Prostate gland (tissue), 2 donors: ENCODE data around the gene VIPR2. TPM values are rescaled to one million over a fixed set of nuclear protein-coding genes. Genes with fewer than 3 reads are reported as not detected.
"Not testable (repeated sequence)": the region's sequence is repeated elsewhere in the genome, so short reads cannot be mapped to it uniquely, and the experiment has no call there.

Experiments
- DNase-seq: peaks from one replicate; pipeline ENCODE4 v3.0.0-alpha.2; 2019; ENCODE audit warnings: low spot score
- H3K27ac ChIP-seq, 2 donors: fragments of 200-600 bp; sonication (generic); 2 replicates each; pipeline ENCODE4 v1.5.1; 2017 to 2019
- H3K27me3 ChIP-seq: fragments of 200-600 bp; sonication (generic); replicated peaks from 2 replicates; pipeline ENCODE4 v1.5.1; 2019; ENCODE audit not compliant: insufficient read depth
- H3K36me3 ChIP-seq, 2 donors: fragments of 200-600 bp; sonication (generic); 1 replicate in 1 of 2; 2 replicates in 1 of 2; pipeline versions ENCODE4 v1.5.1 to v1.8.1; 2017 to 2019
- H3K4me1 ChIP-seq: fragments of 200-600 bp; sonication (generic); replicated peaks from 2 replicates; pipeline ENCODE4 v1.5.1; 2019
- H3K4me3 ChIP-seq, 2 donors: fragments of 200-600 bp; sonication (generic); 2 replicates each; pipeline ENCODE4 v1.5.1; 2017 to 2019
- H3K9me3 ChIP-seq: fragments of 200-600 bp; sonication (generic); 2 replicates; pipeline ENCODE4 v1.5.1; 2017
- CTCF ChIP-seq, 4 experiments: fragments of 200-600 bp in 2 of 4; fragments of 450-650 bp in 2 of 4; sonication (generic) in 2 of 4; IDR thresholded peaks; 1 replicate in 3 of 4; 2 replicates in 1 of 4; pipeline ENCODE4 v1.5.1; 2016 to 2019; ENCODE audit warnings: antibody characterized with exemption in 4 of 4, mild to moderate bottlenecking in 2 of 4, moderate library complexity in 2 of 4
- POLR2A ChIP-seq: fragments of 450-650 bp; IDR thresholded peaks from one replicate; pipeline ENCODE4 v1.6.1; 2016; ENCODE audit warnings: antibody characterized with exemption, mild to moderate bottlenecking
- POLR2AphosphoS5 ChIP-seq: sonication (generic); formaldehyde crosslinking; IDR thresholded peaks from one replicate; pipeline ENCODE4 v1.6.1; 2017; ENCODE audit warnings: antibody characterized with exemption
- WGBS: methylation state at CpG from one replicate; pipeline ENCODE4 v1.1.5; 2018; 5-methylcytosine and 5-hydroxymethylcytosine counted together
- intact Hi-C: fragments of 100-400 bp; cut with DNase I; formaldehyde crosslinking; loops from one replicate; pipeline ENCODE4 v1.14.2; 2022
- total RNA-seq, 2 donors: library from RNA; depleted of rRNA; stranded (reverse); fragments of >200 nt; gene quantifications; one replicate each; pipeline ENCODE4 v1.1.0, GENCODE V29; 2016

VIPR2 gene
- total RNA-seq, 2 donors from 2014 or later, result 1.0 to 13.5 TPM

- Histone ChIP-seq H3K27me3 (no peaks in the 10 kb centered on the region), H3K9me3 (no peaks in the 10 kb centered on the region), H3K4me1 (no peaks in the 10 kb centered on the region), H3K4me3 (no peak overlapping the region), H3K27ac (no peak overlapping the region), H3K36me3 (no peaks in the 10 kb centered on the region)
- no peak for DNase-seq
- TF ChIP-seq POLR2A, result no peak
- TF ChIP-seq POLR2AphosphoS5, result no peak
- no peak for TF ChIP-seq CTCF (IDR thresholded peaks at IDR 0.05)
- 74% methylated on average over 11 of the region's 11 CpGs for WGBS
- intact Hi-C loops, result no loop called here
Measured at GRCh38 chr7:159191236-159191635, 46.6 kb upstream of the VIPR2 start.

- Histone ChIP-seq H3K36me3 (no peaks in the 10 kb centered on the region), H3K4me3 (no peak overlapping the region), H3K9me3 (no peaks in the 10 kb centered on the region), H3K27ac (no peak overlapping the region), H3K4me1 (no peaks in the 10 kb centered on the region), H3K27me3 (no peaks in the 10 kb centered on the region)
- TF ChIP-seq POLR2A (no peak), CTCF (IDR thresholded peaks at IDR 0.05) (no peak), POLR2AphosphoS5 (no peak)
- intact Hi-C loops, result no loop called here
- DNase-seq, result no peak
Measured at GRCh38 chr7:159188011-159188410, 43.3 kb upstream of the VIPR2 start.

GRCh38 chr7:159179241-159179640, 34.6 kb upstream of the VIPR2 start:
- no peak overlapping the region for H3K27ac ChIP-seq
- H3K4me3 ChIP-seq, result no peak overlapping the region
- H3K36me3 ChIP-seq, result no peaks in the 10 kb centered on the region
- no peaks in the 10 kb centered on the region for H3K27me3 ChIP-seq
- no peak for TF ChIP-seq POLR2AphosphoS5
- TF ChIP-seq POLR2A, result no peak
- TF ChIP-seq CTCF (IDR thresholded peaks at IDR 0.05), result no peak
- no peak for DNase-seq
- no peaks in the 10 kb centered on the region for H3K9me3 ChIP-seq
- H3K4me1 ChIP-seq, result no peaks in the 10 kb centered on the region
- WGBS, result 96% methylated on average over 6 of the region's 6 CpGs
- intact Hi-C loops, result no loop called here

DNA sequence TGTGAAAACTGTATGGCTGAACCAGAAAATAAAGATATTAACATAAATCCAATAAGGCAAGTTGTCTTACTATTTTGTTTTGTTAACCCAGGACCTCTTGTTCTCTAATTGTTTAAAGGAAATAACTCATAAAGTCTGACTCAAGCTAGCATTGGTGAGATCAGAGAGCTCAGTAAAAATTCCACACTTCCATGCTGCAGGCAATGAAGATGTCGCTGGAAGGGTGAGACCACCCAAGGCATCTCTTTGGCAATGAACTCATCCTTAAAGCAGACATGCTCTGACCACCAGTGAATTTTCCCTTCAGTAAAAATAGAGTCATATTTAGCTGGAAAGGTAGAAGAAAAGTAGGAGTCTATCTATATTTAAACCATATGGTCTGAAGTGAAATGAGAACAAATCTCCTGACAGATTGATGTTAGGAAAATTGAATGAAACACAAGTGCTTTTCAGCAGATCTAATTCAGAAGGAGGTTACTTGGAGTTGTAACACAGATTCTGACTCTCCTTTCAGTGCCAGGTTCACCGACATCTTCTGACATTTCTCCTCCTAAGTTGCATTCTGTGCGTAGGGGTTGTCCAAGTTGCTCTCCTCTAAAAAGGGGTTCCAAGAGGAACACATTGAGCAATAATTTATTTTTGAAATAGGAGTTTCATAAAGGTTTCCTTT, 32.8 kb upstream of the VIPR2 start:
- Histone ChIP-seq H3K9me3 (no peaks in the 10 kb centered on the region), H3K4me3 (no peak overlapping the region), H3K4me1 (no peaks in the 10 kb centered on the region), H3K36me3 (no peaks in the 10 kb centered on the region), H3K27me3 (no peaks in the 10 kb centered on the region), H3K27ac (no peak overlapping the region)
- no peak for DNase-seq
- WGBS, result 42% methylated on average over 3 of the region's 3 CpGs
- TF ChIP-seq POLR2A (no peak), CTCF (IDR thresholded peaks at IDR 0.05) (no peak), POLR2AphosphoS5 (no peak)
- intact Hi-C loops, result no loop called here

DNA sequence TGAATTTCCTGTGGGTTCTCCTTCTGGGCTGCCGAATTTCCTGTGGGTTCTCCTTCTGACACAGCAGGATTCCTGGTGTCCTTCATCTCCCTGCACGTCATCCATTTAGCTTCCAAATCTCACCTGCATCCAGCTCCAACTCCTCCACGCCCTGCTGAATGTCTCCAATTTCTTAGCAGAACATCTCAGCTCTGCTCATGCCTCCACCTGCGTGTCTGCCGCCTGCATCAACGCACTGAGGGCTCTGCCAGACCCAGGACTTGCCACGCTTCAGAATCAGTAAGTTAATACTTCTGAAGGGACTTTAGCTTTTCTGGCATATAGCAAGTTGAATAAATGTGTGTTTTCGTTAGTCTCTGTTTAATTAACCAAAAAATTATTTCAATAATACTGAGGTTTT, 31.1 kb upstream of the VIPR2 start:
- Histone ChIP-seq H3K9me3 (no peaks in the 10 kb centered on the region), H3K4me1 (no peaks in the 10 kb centered on the region), H3K36me3 (no peaks in the 10 kb centered on the region), H3K27me3 (no peaks in the 10 kb centered on the region), H3K27ac (no peak overlapping the region), H3K4me3 (no peak overlapping the region)
- 95% methylated on average over 8 of the region's 8 CpGs for WGBS
- DNase-seq, result no peak
- TF ChIP-seq CTCF (IDR thresholded peaks at IDR 0.05) (no peak), POLR2A (no peak), POLR2AphosphoS5 (no peak)
- intact Hi-C loops, result no loop called here

DNA sequence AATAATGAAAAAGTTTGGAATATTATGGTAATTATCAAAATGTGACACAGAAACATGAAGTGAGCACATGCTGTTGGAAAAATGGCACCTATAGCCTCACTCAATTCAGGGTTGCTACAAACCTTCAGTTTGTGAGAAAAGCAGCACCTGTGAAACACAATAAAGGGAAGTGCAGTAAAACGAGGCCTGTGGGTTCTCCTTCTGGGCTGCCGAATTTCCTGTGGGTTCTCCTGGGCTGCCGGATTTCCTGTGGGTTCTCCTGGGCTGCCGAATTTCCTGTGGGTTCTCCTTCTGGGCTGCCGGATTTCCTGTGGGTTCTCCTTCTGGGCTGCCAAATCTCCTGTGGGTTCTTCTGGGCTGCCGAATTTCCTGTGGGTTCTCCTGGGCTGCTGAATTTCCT, 30.4 kb upstream of the VIPR2 start:
- H3K27me3 ChIP-seq, intact Hi-C loops, H3K27ac ChIP-seq, H3K4me1 ChIP-seq, H3K9me3 ChIP-seq, H3K4me3 ChIP-seq, DNase-seq, H3K36me3 ChIP-seq: not testable (repeated sequence)
- 96% methylated on average over 6 of the region's 6 CpGs for WGBS
